ACHN (cell line): ENCODE measurements around the gene ZBTB12.
"Not testable (repeated sequence)": the region's sequence is repeated elsewhere in the genome, so short reads cannot be mapped to it uniquely, and the experiment has no call there.

Experiments used
- DNase-seq: peaks from one replicate; pipeline ENCODE4 v3.0.0-alpha.2; 2015
- in situ Hi-C: cut with HindIII; loops from 2 replicates; pipeline ENCODE4 v1.10.0; 2017; ENCODE audit warnings: low sequenced_read_pairs, low pct_ligation_motif_present, low pct_unique_long_range_greater_than_20kb

Gene ZBTB12

GRCh38 chr6:31862344-31863235 is 39.3 kb downstream of the ZBTB12 start, which contains the start of gene NEU1:
Gene NEU1, minus strand, starts transcription at chr6:31862821. Its CDS starts 45 bp downstream, at chr6:31862776.
- in situ Hi-C loops = no loop called here
- peak; percentile 100 for DNase-seq

- no peak for DNase-seq
Measured at GRCh38 chr6:31861919-31862343, 40.0 kb downstream of the ZBTB12 start.

GRCh38 chr6:31861150-31861549 is 40.7 kb downstream of the ZBTB12 start:
- no peak for DNase-seq
- in situ Hi-C loops = no loop called here

More at GRCh38 chr6:31861919-31862343, 40.0 kb downstream of the ZBTB12 start:
- in situ Hi-C loops = no loop called here

GRCh38 chr6:31860349-31860748 is 41.5 kb downstream of the ZBTB12 start:
- DNase-seq = no peak
- in situ Hi-C loops = no loop called here

GRCh38 chr6:31859923-31860322 is 42.0 kb downstream of the ZBTB12 start:
- no peak for DNase-seq

GRCh38 chr6:31858707-31859106 is 43.2 kb downstream of the ZBTB12 start:
- in situ Hi-C loops = no loop called here
- DNase-seq = no peak

More at GRCh38 chr6:31859923-31860322, 42.0 kb downstream of the ZBTB12 start:
- in situ Hi-C loops = no loop called here

GRCh38 chr6:31857774-31858173 is 44.1 kb downstream of the ZBTB12 start:
- DNase-seq, in situ Hi-C loops: not testable (repeated sequence)

- in situ Hi-C loops = not testable (repeated sequence)
- DNase-seq = peak; percentile 74
Measured at GRCh38 chr6:31851980-31852718, 49.7 kb downstream of the ZBTB12 start.

GRCh38 chr6:31851485-31851832 is 50.4 kb downstream of the ZBTB12 start:
- in situ Hi-C loops = no loop called here
- DNase-seq = peak; percentile 82

GRCh38 chr6:31850765-31851484 is 51.0 kb downstream of the ZBTB12 start:
- DNase-seq = no peak

More at GRCh38 chr6:31850765-31851484, 51.0 kb downstream of the ZBTB12 start:
- in situ Hi-C loops = no loop called here
